NCI-H345 (cell line): ENCODE measurements around the gene CCDC74B.
A peak's percentile ranks its signal among the peaks of the same experiment; 100 is the strongest.
"Not testable (repeated sequence)": the region's sequence is repeated elsewhere in the genome, so short reads cannot be mapped to it uniquely, and the experiment has no call there.

ENCODE experiments used
- DNase-seq: peaks from one replicate; lab custom pipeline; 2025; lab: John Stamatoyannopoulos, UW

The CCDC74B gene

DNA sequence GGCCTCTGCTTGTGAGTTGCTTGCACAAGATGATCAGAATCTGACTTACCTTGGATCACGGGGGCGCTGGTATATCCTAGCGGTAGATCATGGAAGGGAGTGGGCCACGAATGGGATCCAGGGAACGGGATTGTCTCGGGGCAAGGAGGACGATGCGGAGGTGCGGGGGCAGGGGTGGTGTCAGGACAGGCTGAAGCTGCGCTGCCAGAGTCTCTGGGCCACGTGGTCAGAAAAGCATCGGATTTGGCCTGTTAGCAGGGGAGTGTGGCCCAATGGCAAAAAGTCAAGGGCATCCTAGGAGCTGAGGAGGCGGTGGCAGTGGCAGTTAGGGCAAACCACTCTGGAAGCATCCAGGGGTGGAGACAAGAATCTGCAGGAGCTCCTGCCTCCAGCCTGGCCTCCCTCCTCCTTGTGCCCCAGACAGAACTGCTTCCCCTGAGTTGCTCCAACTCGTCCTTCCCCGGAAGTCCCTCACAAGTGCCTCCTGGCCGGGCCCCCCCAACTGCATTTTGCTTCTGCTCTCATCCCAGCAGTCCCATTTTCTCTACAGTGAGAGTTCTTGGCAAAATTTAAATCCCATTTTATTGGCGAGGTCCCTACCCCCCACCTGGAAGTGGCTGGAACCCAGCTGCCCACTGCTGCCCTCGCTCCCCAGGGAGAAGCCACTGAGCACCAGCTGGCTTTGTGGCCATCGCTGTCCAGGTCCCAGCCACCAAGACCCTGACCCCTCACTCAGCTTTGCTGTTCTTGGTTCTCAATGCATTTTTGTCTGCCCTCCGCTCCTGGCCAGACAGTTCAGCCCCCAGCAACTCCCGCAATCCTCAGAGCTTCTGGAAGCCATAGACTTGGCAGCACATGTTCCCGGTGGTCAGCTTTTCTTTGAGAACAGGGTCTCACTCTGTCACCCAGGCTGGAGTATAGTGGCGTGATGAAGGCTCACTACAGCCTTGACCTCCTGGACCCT is 5.6 kb upstream of the CCDC74B start:
- DNase-seq, result no peak

GRCh38 chr2:130148515-130148914 is 3.6 kb upstream of the CCDC74B start:
- DNase-seq, result not testable (repeated sequence)

DNA sequence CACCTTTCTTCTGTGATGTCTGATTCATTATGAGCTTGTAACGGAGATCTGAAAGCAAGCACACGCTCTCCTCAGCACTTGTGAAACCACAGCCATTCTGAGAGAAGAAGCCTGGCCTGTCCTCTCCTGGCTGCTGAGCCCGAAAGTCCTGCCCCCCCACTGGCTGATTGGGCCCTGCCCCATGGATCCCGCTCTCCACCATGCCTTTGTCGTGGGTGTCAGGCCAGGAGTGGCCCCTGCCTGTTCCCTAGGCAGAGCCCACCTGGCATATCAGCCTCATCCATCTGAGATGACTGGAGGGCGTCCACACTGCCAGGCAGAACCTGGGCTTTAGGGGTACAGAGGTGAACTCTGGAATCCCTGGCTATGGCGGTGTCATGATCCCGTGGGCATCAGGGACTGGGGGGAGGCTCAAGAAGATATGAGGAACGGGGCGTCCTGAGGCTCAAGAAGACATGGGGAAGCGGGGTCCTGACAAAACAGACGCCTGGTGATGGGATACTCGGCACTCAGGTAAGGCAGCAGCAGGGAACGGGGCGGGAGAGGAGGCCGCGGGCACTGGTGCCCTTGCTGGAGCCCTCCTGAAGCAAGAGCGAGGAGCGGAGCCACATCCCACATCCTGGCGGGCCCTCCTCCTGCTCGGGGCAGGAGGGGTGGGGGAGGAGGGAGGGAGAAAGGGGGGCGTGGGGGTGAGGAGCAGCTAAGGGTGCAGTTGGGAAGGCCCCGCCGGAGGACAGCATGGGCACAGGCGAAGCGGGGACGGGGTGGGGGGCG is 1.5 kb downstream of the CCDC74B start:
- DNase-seq, result not testable (repeated sequence)

DNA sequence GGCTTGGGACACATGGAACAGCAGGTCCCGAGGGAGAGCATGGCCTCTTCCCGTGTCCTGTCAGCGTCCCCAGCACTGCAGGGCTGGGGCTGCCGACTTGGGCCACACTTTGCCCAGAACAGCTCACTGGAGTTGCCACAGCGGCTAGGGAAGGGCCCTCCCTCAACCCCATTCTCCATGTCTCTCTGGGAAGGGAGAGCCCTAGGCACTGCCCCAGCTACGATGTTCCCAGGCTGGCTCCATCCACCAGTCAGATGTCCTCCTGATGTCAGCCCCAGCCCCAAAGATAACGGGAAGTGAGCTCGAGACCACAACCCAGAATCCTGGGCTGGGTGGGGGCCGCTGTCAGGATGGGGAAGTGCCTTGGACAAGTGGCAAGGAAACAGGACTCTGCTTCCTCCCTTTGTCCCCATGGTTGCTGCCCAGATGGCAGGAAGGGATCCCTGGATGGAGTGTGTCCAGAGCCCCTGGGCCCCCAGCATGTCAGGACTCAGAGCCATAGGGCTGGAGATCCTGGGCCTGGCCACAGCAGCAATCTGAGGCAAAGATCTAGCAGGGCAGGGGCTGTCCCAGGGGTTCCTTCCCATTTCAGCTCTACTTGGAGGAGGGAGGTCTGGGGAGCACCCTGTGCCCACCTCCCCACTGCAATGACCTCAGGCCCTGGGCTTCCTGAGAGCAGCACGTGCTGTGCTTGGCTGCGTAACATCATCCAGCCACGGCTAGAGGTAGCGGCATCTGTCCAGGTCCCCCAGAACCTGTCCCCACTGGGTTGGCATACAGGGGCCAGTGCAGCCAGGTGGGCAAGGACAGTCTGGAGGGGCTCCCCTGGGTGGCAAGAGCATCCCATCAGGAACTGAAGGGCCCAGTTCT is 2.3 kb downstream of the CCDC74B start:
- not testable (repeated sequence) for DNase-seq

DNA sequence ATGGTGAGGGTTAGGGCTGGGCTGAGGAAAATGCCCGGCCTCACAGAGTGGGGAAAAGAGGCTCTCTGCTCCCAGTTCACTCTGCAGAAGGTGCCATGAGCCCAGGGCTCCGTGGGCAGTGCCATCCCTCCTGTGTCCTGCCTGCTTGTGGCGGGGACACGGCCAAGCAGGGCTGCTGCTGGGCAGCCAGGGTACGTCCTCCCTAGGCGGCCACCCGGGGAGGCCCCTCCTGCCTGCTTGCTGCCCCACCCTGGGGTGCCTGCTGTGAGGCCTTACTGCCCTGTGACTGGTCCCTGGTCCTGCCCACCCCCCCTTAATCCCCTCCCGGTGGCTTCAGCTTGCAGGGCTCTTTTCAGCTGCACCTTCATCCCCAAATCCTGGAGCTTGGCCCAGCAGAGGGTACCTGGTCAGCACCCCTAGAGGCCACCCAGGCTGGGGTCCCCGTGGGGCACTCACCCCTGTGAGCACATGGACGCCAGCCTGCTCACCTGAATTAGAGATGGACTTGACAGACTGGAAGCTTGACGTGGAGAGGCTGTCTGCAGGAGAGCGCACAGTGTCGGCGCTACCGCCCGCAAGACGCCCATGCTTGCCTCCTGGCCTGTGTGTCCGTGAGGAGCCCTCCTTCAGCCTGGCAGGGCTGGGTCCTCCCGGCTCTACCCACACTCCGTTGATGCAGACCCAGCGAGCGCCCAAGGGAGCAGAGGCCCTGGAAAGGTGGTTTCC is 3.1 kb downstream of the CCDC74B start:
- DNase-seq, result not testable (repeated sequence)

DNA sequence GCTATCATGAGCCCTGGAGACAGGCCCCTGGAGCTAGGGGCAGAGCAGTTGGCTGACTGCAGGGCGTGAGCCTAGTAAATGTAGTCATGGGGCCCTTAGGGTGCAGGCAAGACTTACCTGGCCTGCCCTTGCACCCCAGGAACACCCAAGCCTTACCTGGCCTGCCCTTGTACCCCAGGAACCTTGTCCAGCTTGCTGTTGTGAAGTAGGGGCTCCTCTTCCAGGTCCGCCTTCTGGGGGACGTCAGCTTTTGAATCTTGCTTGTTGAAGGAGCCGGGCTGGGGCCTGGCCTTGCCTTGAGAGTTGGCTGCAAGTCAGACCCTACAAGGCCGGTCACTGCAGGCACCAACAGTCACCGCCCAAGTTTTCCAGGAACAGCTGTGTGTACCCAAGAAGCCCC is 3.9 kb downstream of the CCDC74B start:
- not testable (repeated sequence) for DNase-seq

- DNase-seq, result not testable (repeated sequence)
Observed at GRCh38 chr2:130140516-130140915, 4.4 kb downstream of the CCDC74B start.

DNA sequence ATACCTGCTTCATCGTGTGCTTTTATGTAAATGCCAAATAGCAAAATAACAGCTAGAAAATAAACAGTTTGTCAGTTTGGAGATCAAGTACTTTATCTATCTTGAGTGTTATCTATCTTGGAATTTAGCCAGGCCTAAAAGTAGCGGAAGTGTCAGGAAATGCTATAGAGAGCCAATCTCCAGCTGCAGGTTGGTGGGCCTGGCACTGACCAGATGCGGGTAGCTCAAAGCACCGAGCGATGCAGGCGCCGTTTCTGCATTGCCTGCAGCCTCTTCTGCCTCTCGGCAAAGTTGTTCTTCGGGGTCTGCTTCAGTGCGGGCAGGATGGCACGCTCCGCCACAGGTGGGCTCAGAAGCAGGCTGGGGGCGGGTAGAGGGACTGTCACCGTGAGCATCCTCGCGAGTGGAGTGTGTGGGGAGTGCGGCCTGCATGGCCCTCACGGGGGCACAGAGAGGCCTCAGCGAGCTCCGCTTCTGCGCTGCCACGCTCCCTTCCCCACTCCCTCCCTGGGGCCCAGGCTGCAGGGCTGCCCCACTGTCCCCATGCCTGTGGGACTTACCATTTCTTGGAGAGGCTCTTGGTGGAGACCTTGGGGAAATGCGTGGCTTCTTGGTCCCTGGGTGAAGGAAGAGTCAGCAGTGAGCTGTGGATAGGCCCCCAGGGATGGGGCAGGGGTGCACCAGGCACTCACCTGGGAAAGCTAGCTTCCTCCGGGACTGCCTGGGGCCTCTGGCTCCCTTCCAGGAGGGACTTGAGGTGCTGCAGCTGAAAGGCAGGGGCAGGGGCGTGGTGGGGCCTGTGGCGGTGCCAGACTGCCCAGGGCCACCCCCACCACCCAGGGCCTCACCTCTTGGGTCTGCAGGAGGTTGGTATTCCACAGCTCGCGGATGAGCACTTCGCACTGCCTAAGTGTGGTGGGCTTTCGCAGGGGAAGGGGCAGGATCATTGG is 5.3 kb downstream of the CCDC74B start:
- DNase-seq, result peak; percentile 35

- DNase-seq, result peak; percentile 48
Observed at GRCh38 chr2:130138841-130139251, 6.1 kb downstream of the CCDC74B start.

- not testable (repeated sequence) for DNase-seq
Observed at GRCh38 chr2:130138326-130138725, 6.6 kb downstream of the CCDC74B start.

GRCh38 chr2:130137118-130137517 is 7.8 kb downstream of the CCDC74B start:
- DNase-seq, result not testable (repeated sequence)

DNA sequence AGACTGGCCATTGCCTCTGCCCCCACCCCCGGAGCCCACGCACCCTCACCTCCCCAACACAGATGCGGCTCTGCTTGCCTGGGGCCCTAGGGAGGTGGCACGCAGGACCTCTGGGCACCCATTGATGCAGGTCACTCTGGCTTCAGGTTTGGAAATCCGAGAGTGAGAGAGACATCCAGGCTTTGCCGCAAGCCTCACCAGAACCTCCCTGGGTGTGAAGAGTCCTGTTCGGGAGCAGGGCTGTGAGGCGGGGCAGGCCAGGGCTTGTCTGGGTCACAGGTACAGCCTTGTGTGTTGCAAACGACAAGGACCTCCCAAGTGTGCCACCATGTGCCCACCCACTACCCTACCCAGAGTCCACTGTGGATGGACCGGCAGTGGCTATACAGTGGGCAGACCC is 8.4 kb downstream of the CCDC74B start:
- DNase-seq, result not testable (repeated sequence)

DNA sequence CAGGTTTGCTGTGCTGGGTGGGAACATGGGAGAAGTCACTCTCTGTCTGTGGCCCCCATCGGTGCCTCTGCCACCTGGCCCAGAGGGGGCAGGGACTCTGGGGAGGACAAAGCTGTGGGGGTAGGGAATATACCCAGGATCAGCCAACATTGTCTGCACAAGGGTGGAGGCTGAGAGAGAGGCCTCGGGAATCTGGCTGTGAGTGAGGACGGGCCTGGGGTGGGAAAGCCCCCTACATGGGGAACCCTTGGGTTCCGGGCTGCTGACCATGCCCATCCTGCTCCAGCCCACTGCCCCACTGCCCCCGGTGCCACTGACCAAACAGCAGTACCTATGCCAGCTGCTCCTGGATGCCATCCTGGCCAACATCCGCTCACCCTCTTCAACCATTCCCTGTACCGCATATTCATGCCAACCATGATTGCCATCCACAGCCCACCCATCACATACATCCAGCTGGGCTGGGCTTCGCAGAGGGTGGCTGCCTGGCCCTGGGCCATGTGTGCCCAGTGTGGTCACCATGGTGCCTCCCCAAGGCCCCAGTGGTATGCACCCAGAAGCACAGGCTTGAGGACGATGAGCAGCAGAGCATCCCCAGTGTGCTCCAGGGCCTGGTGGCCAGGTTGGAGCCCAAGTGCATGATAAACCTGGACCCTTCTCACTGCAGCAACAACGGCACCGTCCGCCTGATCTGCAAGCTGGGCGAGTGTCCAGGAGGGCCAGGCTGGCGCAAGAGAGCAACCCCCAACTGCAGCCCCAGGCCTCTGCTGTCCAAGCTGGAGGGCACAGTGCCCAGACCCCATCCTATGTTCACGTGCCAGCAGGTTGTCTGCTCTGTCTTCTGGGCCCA is 9.0 kb downstream of the CCDC74B start:
- DNase-seq, result no peak

DNA sequence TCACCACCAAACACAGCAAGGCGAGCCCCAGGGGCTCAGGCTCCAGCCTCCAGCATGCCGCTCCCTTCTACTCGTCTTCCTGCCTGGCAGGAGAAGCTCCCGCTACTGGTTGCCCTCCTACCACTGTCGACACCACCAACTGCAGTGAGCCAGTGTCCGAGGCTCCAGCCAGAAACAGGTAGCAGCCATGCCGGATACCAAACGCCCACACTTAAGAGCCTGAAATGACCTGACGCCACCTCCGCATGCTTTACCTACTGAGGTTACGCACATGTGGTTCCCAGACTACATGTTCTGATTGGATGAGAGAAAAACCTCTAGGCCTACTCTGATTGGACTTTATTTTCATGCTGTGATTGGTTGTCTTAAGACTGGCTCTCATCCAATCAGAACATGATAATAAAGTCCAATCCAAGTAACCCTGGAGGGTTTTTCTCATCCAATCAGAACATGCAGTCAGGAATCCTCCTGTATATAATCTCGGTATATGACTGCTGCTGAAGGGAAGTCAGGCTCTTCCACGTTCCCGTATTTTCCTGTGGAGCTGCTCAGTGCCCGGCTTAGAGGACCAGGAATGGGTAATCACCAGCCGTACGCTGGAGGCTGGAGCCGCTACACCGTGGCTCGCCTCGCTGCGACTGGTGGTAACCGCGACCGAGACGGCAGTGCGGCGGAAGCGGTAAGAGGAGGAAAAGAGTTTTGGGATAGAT is 15.6 kb downstream of the CCDC74B start, which contains the start of gene POTEF:
Gene POTEF (minus strand): TSS at position 103 of the 710 bp plus-strand sequence. CDS start 8,707 bp downstream, outside the sequence.
- not testable (repeated sequence) for DNase-seq

- not testable (repeated sequence) for DNase-seq
Observed at GRCh38 chr2:130128464-130128863, 16.4 kb downstream of the CCDC74B start.

DNA sequence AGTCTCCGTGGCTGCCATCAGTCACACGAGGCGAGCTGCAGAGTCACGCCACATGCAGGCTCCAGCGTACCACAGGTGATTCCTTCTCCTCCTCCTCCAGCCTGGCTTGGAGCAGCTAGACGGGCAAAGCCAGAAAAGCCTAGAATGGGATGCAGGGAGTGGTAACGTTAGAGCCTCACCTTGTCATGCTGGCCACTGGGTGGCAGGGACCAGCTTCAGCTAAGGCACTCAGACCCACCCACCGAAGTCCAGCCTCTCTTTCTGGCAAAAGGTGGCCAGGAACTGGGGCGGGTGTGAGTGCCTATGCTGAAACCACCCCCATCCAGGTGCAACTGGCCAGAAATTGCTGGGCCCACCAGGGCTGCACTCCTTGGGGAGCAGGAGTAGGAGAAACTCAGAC is 17.2 kb downstream of the CCDC74B start:
- DNase-seq, result not testable (repeated sequence)

GRCh38 chr2:130120924-130121323 is 24.0 kb downstream of the CCDC74B start:
- DNase-seq, result not testable (repeated sequence)
